ENCODE data around the gene MISFA. TPM values are rescaled to one million over a fixed set of nuclear protein-coding genes. Genes with fewer than 3 reads are reported as not detected.
A peak's percentile ranks its signal among the peaks of the same experiment; 100 is the strongest.

Gene MISFA
- total and polyA plus RNA-seq, 9 of the 15 experiments (the other 6 are each of a cell fraction or from before 2014, with no cell fraction given) = 1.6 to 6.3 (median 3.4) TPM

DNA sequence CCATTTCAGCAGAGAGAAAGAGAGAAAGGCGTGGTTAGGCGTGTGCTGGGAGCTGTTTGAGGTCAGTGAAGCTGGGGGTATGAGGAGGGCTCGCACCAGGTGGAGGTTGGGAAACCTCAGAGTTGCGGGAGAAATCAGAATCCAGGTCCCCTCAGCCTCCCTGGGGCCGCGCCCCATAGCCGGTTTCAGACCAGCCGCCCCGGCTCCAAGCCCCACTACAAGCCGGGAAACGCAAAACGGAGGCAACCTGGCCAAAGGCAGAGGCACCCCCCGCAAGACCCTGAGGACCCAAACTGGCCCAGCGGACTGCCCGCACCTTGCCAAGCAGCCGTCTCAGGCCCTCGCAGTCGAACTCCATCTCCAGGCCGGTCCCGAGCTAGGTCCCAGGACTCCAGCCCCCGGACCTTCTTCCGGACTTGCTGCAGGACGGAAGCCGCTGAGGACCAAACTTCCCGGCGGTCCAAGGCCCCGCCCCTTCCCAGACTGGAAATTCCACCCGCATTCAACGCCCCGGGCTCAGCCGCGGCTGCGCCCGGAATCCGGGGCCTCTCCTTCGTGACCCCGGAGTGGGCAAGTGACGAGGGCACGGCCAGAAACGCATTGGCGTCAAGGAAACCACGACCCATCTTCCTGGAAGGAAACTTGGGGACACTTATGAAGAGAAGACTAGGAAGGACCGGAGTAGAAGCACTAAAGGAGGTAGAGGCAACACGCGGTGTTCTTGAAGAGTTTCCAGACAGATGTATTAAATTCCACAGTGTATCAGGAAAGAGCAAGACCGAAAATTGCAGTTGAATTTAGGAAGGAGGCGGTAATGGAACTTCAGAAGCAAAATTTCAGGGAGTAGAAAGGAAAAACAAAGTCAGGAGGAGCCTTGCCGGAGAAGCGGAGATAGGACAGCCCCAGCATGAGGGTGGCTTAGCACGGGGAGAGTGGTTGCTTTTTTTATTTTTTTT is 11.0 kb upstream of the MISFA start, which contains the start of gene UEVLD (continued):
- TF ChIP-seq SMARCB1 (IDR thresholded peaks at IDR 0.05; ENCODE audit: insufficient read length, low read depth) (no peak), ZNF274 (IDR thresholded peaks at IDR 0.05; ENCODE audit: borderline replicate concordance, low read depth, low read length) (no peak), RBM17 (IDR thresholded peaks at IDR 0.05; ENCODE audit: borderline replicate concordance, low read depth, low read length) (no peak), ZFP1 (CRISPR knock-in tag; IDR thresholded peaks at IDR 0.05) (peak; percentile 21; the same call in 1 of the 2 replicates), KDM2B (CRISPR knock-in tag; IDR thresholded peaks at IDR 0.05) (0 out of 2 replicates have a peak, but pooled peaks have one; percentile 50), CC2D1A (IDR thresholded peaks at IDR 0.05) (0 out of 2 replicates have a peak, but pooled peaks have one; percentile 38), CXXC5 (CRISPR knock-in tag; IDR thresholded peaks at IDR 0.05) (peak; percentile 67), ZKSCAN1 (IDR thresholded peaks at IDR 0.05; ENCODE audit: low read depth, low read length) (no peak), MECOM (CRISPR knock-in tag; IDR thresholded peaks at IDR 0.05) (no peak), NR3C1 (CRISPR knock-in tag; IDR thresholded peaks at IDR 0.05) (no peak), ZNF41 (CRISPR knock-in tag; conservative IDR thresholded peaks at IDR 0.05) (no peak), SOX6 (IDR thresholded peaks at IDR 0.05) (0 out of 2 replicates have a peak, but pooled peaks have one; percentile 34), BRCA1 (IDR thresholded peaks at IDR 0.05) (no peak), BRCA1 (CRISPR knock-in tag; IDR thresholded peaks at IDR 0.05) (no peak), HCFC1 (IDR thresholded peaks at IDR 0.05; ENCODE audit: low read depth, low read length) (peak; percentile 62), NR2F6 (CRISPR knock-in tag; IDR thresholded peaks at IDR 0.05) (no peak), ARID2 (IDR thresholded peaks at IDR 0.05) (no peak)
- TF ChIP-seq, protein P1, sequence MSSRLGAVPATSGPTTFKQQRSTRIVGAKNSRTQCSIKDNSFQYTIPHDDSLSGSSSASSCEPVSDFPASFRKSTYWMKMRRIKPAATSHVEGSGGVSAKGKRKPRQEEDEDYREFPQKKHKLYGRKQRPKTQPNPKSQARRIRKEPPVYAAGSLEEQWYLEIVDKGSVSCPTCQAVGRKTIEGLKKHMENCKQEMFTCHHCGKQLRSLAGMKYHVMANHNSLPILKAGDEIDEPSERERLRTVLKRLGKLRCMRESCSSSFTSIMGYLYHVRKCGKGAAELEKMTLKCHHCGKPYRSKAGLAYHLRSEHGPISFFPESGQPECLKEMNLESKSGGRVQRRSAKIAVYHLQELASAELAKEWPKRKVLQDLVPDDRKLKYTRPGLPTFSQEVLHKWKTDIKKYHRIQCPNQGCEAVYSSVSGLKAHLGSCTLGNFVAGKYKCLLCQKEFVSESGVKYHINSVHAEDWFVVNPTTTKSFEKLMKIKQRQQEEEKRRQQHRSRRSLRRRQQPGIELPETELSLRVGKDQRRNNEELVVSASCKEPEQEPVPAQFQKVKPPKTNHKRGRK (tag; IDR thresholded peaks at IDR 0.05) = no peak
- TF ChIP-seq, protein P2, sequence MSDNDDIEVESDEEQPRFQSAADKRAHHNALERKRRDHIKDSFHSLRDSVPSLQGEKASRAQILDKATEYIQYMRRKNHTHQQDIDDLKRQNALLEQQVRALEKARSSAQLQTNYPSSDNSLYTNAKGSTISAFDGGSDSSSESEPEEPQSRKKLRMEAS (CRISPR knock-in tag; IDR thresholded peaks at IDR 0.05) = peak; percentile 25; the same call in 1 of the 2 replicates
- TF ChIP-seq, protein P3, sequence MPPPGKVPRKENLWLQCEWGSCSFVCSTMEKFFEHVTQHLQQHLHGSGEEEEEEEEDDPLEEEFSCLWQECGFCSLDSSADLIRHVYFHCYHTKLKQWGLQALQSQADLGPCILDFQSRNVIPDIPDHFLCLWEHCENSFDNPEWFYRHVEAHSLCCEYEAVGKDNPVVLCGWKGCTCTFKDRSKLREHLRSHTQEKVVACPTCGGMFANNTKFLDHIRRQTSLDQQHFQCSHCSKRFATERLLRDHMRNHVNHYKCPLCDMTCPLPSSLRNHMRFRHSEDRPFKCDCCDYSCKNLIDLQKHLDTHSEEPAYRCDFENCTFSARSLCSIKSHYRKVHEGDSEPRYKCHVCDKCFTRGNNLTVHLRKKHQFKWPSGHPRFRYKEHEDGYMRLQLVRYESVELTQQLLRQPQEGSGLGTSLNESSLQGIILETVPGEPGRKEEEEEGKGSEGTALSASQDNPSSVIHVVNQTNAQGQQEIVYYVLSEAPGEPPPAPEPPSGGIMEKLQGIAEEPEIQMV (tag; conservative IDR thresholded peaks at IDR 0.05; ENCODE audit: low read depth) = no peak
- TF ChIP-seq, protein P4, sequence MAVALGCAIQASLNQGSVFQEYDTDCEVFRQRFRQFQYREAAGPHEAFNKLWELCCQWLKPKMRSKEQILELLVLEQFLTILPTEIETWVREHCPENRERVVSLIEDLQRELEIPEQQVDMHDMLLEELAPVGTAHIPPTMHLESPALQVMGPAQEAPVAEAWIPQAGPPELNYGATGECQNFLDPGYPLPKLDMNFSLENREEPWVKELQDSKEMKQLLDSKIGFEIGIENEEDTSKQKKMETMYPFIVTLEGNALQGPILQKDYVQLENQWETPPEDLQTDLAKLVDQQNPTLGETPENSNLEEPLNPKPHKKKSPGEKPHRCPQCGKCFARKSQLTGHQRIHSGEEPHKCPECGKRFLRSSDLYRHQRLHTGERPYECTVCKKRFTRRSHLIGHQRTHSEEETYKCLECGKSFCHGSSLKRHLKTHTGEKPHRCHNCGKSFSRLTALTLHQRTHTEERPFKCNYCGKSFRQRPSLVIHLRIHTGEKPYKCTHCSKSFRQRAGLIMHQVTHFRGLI (CRISPR knock-in tag; IDR thresholded peaks at IDR 0.05) = no peak
- TF ChIP-seq, protein P5, sequence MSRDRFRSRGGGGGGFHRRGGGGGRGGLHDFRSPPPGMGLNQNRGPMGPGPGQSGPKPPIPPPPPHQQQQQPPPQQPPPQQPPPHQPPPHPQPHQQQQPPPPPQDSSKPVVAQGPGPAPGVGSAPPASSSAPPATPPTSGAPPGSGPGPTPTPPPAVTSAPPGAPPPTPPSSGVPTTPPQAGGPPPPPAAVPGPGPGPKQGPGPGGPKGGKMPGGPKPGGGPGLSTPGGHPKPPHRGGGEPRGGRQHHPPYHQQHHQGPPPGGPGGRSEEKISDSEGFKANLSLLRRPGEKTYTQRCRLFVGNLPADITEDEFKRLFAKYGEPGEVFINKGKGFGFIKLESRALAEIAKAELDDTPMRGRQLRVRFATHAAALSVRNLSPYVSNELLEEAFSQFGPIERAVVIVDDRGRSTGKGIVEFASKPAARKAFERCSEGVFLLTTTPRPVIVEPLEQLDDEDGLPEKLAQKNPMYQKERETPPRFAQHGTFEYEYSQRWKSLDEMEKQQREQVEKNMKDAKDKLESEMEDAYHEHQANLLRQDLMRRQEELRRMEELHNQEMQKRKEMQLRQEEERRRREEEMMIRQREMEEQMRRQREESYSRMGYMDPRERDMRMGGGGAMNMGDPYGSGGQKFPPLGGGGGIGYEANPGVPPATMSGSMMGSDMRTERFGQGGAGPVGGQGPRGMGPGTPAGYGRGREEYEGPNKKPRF (IDR thresholded peaks at IDR 0.05; ENCODE audit: low read depth, low read length) = no peak
